HCT116 (cell line): ENCODE data around the gene TMEM175. TPM values are rescaled to one million over a fixed set of nuclear protein-coding genes. Genes with fewer than 3 reads are reported as not detected.

Source experiments
- ATAC-seq: fragments of 200-7000 bp; cut with Tn5 transposase; 2 replicates; pipeline ENCODE4 v1.9.1; 2020; ENCODE audit warnings: mild to moderate bottlenecking, moderate library complexity
- BruUV-seq: library from RNA; stranded (reverse); fragments of 400-500 nt; replicated peaks from 2 replicates; lab custom pipeline; 2021; lab: Mats Ljungman, UMichigan
- CTCF ChIA-PET: fragments of 300-600 bp; sonication (Branson Sonifier 250); formaldehyde crosslinking; loops from one replicate; lab custom pipeline; 2021; ENCODE audit warnings: antibody characterized with exemption; lab: Charles Lee
- POLR2A ChIA-PET: fragments of 300-600, 350-600 bp; sonication (Branson Sonifier 250); formaldehyde crosslinking; loops from one replicate; lab custom pipeline; 2021; ENCODE audit warnings: antibody characterized with exemption; lab: Charles Lee
- RAD21 ChIA-PET, 2 experiments: fragments of 300-600 bp; sonication (Branson Sonifier 250); formaldehyde crosslinking; loops; one replicate each; lab custom pipeline; 2023; ENCODE audit warnings: low total read pairs in 2 of 2; ENCODE audit not compliant: uncharacterized antibody in 2 of 2, unreplicated experiment in 2 of 2, low non-redundant PET in 1 of 2; lab: Charles Lee
- DNase-seq: peaks from one replicate; pipeline ENCODE4 v3.0.0-alpha.2; 2010; ENCODE audit warnings: low read depth, low spot score
- H2AFZ ChIP-seq: fragments of 200-600 bp; shearing (Covaris generic), sonication (generic); 2 replicates; pipeline ENCODE4 v1.6.1; 2017; ENCODE audit warnings: low read depth, mixed run types, mixed read lengths, antibody characterized with exemption, low read length; ENCODE audit not compliant: poor library complexity, severe bottlenecking
- H3K27ac ChIP-seq: 2 replicates; pipeline ENCODE4 v1.5.1; 2012; ENCODE audit warnings: low read depth, low read length
- H3K27me3 ChIP-seq: fragments of 200-600 bp; sonication (generic); 2 replicates; pipeline ENCODE4 v1.6.1; 2016; ENCODE audit warnings: mixed run types, low read length, mixed read lengths; ENCODE audit not compliant: insufficient read depth
- H3K36me3 ChIP-seq, 2 experiments: fragments of 200-500 bp in 1 of 2; fragments of 200-600 bp in 1 of 2; sonication (Bioruptor generic) in 1 of 2; sonication (generic) in 1 of 2; 2 replicates each; pipeline versions ENCODE4 v1.5.1 to v1.6.1; 2014 to 2016; ENCODE audit warnings: low read length in 2 of 2, inconsistent platforms in 1 of 2, mixed read lengths in 1 of 2, mixed run types in 1 of 2; ENCODE audit not compliant: insufficient read depth in 2 of 2, control insufficient read depth in 1 of 2
- H3K4me1 ChIP-seq, 2 experiments: fragments of 200-600 bp in 1 of 2; sonication (generic) in 1 of 2; 2 replicates each; pipeline versions ENCODE4 v1.5.1 to v1.6.1; 2012 to 2017; ENCODE audit warnings: low read length in 2 of 2, inconsistent platforms in 1 of 2, mild to moderate bottlenecking in 1 of 2, mixed read lengths in 1 of 2, mixed run types in 1 of 2, moderate library complexity in 1 of 2; ENCODE audit not compliant: insufficient read depth in 2 of 2, control insufficient read depth in 1 of 2
- H3K4me2 ChIP-seq: fragments of 200-600 bp; sonication (generic); 2 replicates; pipeline ENCODE4 v1.6.1; 2017; ENCODE audit warnings: mixed run types, low read length, mixed read lengths
- H3K4me3 ChIP-seq, 2 experiments: fragments of 200-600 bp in 1 of 2; sonication (generic) in 1 of 2; replicated peaks in 1 of 2; 2 replicates each; pipeline ENCODE4 v1.5.1; 2011 to 2016; ENCODE audit warnings: low read length in 2 of 2, control low read depth in 1 of 2, low read depth in 1 of 2, mild to moderate bottlenecking in 1 of 2, mixed read lengths in 1 of 2, mixed run types in 1 of 2
- H3K79me2 ChIP-seq: fragments of 200-600 bp; sonication (generic); 2 replicates; pipeline ENCODE4 v1.6.1; 2017; ENCODE audit warnings: mild to moderate bottlenecking, mixed run types, low read length, moderate library complexity, mixed read lengths; ENCODE audit not compliant: insufficient read depth
- H3K9ac ChIP-seq: fragments of 200-600 bp; sonication (generic); 2 replicates; pipeline ENCODE4 v1.6.1; 2016; ENCODE audit warnings: low read length, mixed read lengths
- H3K9me2 ChIP-seq: fragments of 200-600 bp; sonication (generic), shearing (Covaris generic); 2 replicates; pipeline ENCODE4 v1.6.1; 2017; ENCODE audit warnings: mixed run types, mild to moderate bottlenecking, moderate library complexity; ENCODE audit not compliant: insufficient read depth
- H3K9me3 ChIP-seq, 2 experiments: fragments of 200-500 bp in 1 of 2; fragments of 200-600 bp in 1 of 2; sonication (Bioruptor generic) in 1 of 2; sonication (generic) in 1 of 2; 2 replicates each; pipeline ENCODE4 v1.6.1; 2014 to 2017; ENCODE audit warnings: low read length in 2 of 2, mixed read lengths in 2 of 2, inconsistent platforms in 1 of 2, low read depth in 1 of 2, mild to moderate bottlenecking in 1 of 2, mixed run types in 1 of 2, moderate library complexity in 1 of 2; ENCODE audit not compliant: control insufficient read depth in 1 of 2, insufficient read depth in 1 of 2
- H4K20me1 ChIP-seq: fragments of 200-600 bp; sonication (generic), shearing (Covaris generic); 2 replicates; pipeline ENCODE4 v1.6.1; 2017; ENCODE audit warnings: mixed run types, mild to moderate bottlenecking, moderate library complexity; ENCODE audit not compliant: insufficient read depth
- CBX3 ChIP-seq: IDR thresholded peaks from 2 replicates; pipeline ENCODE4 v1.6.1; 2012; ENCODE audit warnings: low read depth
- CEBPB ChIP-seq: IDR thresholded peaks from 2 replicates; pipeline ENCODE4 v1.6.1; 2012; ENCODE audit warnings: low read depth
- EZH2 ChIP-seq: fragments of 200-600 bp; sonication (generic); IDR thresholded peaks from 2 replicates; pipeline ENCODE4 v1.6.1; 2017; ENCODE audit warnings: antibody characterized with exemption, mixed run types
- EZH2phosphoT487 ChIP-seq: fragments of 200-600 bp; IDR thresholded peaks from 2 replicates; pipeline ENCODE4 v1.6.1; 2018; ENCODE audit warnings: antibody characterized with exemption, borderline replicate concordance
- FOSL1 ChIP-seq: IDR thresholded peaks from 2 replicates; pipeline ENCODE4 v1.6.1; 2012; ENCODE audit warnings: low read depth
- JUND ChIP-seq: IDR thresholded peaks from 2 replicates; pipeline ENCODE4 v1.6.1; 2012
- RAD21 ChIP-seq: IDR thresholded peaks from 2 replicates; pipeline ENCODE4 v1.6.1; 2012; ENCODE audit warnings: low read depth, mild to moderate bottlenecking
- TCF7L2 ChIP-seq: IDR thresholded peaks from 2 replicates; pipeline ENCODE4 v1.7.0; 2011; ENCODE audit warnings: borderline replicate concordance, inconsistent platforms; ENCODE audit not compliant: insufficient read depth, insufficient read length; ENCODE audit errors: extremely low read depth
- ZFX ChIP-seq: fragments of 450-650 bp; IDR thresholded peaks from 2 replicates; pipeline ENCODE4 v1.6.1; 2017
- ZNF274 ChIP-seq: fragments of 200-500 bp; sonication (Bioruptor generic); IDR thresholded peaks from 2 replicates; pipeline ENCODE4 v1.6.1; 2014; ENCODE audit warnings: mild to moderate bottlenecking, low read depth, low read length, inconsistent platforms
- intact Hi-C: fragments of 100-400 bp; cut with micrococcal nuclease; formaldehyde crosslinking; loops from 2 replicates; pipeline ENCODE4 v1.10.0; 2022
- total RNA-seq: library from RNA; stranded (reverse); gene quantifications from one replicate; pipeline ENCODE4 v1.2.1, GENCODE V29; 2021; ENCODE audit not compliant: unreplicated experiment
- TF ChIP-seq, protein P1 (sequence below): IDR thresholded peaks from 2 replicates; pipeline ENCODE4 v1.6.1; 2012; ENCODE audit warnings: low read depth
- TF ChIP-seq, protein P2 (sequence below): IDR thresholded peaks from 2 replicates; pipeline ENCODE4 v1.6.1; 2011; ENCODE audit warnings: mild to moderate bottlenecking, low read length, moderate library complexity; ENCODE audit not compliant: insufficient replicate concordance; ENCODE audit errors: extremely low read depth
- TF ChIP-seq, protein P3 (sequence below): IDR thresholded peaks from 2 replicates; pipeline ENCODE4 v1.6.1; 2012

TMEM175 gene
- total RNA-seq, 1 experiment from 2014 or later = 17.5 TPM

GRCh38 chr4:990746-991367 lies 58.6 kb downstream of the TMEM175 start:
- Histone ChIP-seq H3K4me2 (no peak overlapping the region), H3K79me2 (no peaks in the 10 kb centered on the region), H3K27me3 (no peaks in the 10 kb centered on the region), H4K20me1 (no peaks in the 10 kb centered on the region), H3K9me2 (no peaks in the 10 kb centered on the region), H3K36me3 (no peaks in the 10 kb centered on the region), H3K9ac (no peak overlapping the region), H3K4me1 (peaks cover 17 to 41% of the 10 kb centered on the region in 2 experiments), H3K9me3 (no peaks in the 10 kb centered on the region), H3K27ac (no peak overlapping the region), H2AFZ (no peak overlapping the region), H3K4me3 (no peak overlapping the region)
- intact Hi-C loops = no loop called here
- no TSS peak for BruUV-seq
- ChIA-PET RAD21 (no interaction called here), POLR2A (no interaction called here), CTCF (no interaction called here)
- TF ChIP-seq FOSL1 = no peak
- ATAC-seq (no peak), DNase-seq (no peak)

DNA sequence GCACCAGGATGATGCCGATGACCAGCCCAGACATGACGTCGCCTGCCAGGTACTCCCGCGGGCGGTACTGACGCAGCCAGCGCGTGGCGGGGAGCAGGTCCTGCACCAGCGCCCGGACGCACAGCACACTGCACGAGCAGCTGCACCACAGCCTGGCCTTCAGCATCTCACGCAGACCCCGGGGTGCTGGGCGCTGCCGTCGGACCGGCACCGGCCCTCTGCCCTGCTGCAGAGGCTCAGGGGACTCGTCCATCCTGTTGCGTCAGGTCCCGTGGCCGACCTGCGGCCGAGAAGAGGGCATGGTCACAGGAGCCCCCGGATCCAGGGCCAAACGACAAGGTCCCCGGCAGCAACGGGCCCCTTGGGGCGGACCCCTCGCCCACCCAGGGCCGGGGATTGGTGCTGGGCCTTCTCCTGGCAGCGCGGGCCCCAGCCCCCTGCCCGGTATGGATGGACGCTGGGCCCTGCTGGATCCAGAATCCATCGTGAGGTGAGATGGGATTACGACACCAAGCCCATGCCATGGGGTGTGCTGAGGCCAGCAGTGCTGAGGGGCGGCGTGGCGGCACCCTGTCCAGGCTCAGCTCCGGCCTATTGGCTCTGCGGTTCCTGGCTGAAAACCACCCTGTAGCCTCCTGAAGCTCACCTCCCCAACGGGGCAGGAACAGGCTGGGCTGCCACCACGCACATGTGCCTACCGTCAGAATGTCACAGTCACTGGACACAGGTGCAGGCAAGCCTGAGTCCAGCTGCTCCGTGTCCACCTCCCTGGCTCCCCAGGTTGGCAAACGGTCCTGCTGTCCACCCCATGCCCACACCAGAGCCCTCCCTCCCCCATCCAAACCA lies 59.4 kb downstream of the TMEM175 start:
- no peaks in the 10 kb centered on the region for H3K9me2 ChIP-seq
- H3K36me3 ChIP-seq = no peaks in the 10 kb centered on the region
- ChIA-PET CTCF (no interaction called here), RAD21 (no interaction called here), POLR2A (no interaction called here)
- no TSS peak for BruUV-seq
- peaks cover 14 to 34% of the 10 kb centered on the region in 2 experiments for H3K4me1 ChIP-seq
- no peaks in the 10 kb centered on the region for H4K20me1 ChIP-seq
- H3K79me2 ChIP-seq = no peaks in the 10 kb centered on the region
- H3K9me3 ChIP-seq = no peaks in the 10 kb centered on the region
- peak overlapping the region; percentile 44; the same call in 1 of the 2 replicates for H3K9ac ChIP-seq
- intact Hi-C loops = no loop called here
- no peak overlapping the region for H3K4me3 ChIP-seq
- no peaks in the 10 kb centered on the region for H3K27me3 ChIP-seq
- H3K4me2 ChIP-seq = peak overlapping the region; percentile 73
- H2AFZ ChIP-seq = no peak overlapping the region
- peak overlapping the region; percentile 53; the same call in 1 of the 2 replicates for H3K27ac ChIP-seq
- no peak for ATAC-seq
- no peak for DNase-seq
- TF ChIP-seq, protein P1, sequence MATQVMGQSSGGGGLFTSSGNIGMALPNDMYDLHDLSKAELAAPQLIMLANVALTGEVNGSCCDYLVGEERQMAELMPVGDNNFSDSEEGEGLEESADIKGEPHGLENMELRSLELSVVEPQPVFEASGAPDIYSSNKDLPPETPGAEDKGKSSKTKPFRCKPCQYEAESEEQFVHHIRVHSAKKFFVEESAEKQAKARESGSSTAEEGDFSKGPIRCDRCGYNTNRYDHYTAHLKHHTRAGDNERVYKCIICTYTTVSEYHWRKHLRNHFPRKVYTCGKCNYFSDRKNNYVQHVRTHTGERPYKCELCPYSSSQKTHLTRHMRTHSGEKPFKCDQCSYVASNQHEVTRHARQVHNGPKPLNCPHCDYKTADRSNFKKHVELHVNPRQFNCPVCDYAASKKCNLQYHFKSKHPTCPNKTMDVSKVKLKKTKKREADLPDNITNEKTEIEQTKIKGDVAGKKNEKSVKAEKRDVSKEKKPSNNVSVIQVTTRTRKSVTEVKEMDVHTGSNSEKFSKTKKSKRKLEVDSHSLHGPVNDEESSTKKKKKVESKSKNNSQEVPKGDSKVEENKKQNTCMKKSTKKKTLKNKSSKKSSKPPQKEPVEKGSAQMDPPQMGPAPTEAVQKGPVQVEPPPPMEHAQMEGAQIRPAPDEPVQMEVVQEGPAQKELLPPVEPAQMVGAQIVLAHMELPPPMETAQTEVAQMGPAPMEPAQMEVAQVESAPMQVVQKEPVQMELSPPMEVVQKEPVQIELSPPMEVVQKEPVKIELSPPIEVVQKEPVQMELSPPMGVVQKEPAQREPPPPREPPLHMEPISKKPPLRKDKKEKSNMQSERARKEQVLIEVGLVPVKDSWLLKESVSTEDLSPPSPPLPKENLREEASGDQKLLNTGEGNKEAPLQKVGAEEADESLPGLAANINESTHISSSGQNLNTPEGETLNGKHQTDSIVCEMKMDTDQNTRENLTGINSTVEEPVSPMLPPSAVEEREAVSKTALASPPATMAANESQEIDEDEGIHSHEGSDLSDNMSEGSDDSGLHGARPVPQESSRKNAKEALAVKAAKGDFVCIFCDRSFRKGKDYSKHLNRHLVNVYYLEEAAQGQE = no peak
- TF ChIP-seq ZFX (no peak), CEBPB (no peak), TCF7L2 (no peak), RAD21 (no peak), EZH2phosphoT487 (no peak), JUND (no peak), ZNF274 (no peak), EZH2 (no peak), CBX3 (no peak)
- TF ChIP-seq, protein P2, sequence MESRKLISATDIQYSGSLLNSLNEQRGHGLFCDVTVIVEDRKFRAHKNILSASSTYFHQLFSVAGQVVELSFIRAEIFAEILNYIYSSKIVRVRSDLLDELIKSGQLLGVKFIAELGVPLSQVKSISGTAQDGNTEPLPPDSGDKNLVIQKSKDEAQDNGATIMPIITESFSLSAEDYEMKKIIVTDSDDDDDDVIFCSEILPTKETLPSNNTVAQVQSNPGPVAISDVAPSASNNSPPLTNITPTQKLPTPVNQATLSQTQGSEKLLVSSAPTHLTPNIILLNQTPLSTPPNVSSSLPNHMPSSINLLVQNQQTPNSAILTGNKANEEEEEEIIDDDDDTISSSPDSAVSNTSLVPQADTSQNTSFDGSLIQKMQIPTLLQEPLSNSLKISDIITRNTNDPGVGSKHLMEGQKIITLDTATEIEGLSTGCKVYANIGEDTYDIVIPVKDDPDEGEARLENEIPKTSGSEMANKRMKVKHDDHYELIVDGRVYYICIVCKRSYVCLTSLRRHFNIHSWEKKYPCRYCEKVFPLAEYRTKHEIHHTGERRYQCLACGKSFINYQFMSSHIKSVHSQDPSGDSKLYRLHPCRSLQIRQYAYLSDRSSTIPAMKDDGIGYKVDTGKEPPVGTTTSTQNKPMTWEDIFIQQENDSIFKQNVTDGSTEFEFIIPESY = no peak
- TF ChIP-seq, protein P3, sequence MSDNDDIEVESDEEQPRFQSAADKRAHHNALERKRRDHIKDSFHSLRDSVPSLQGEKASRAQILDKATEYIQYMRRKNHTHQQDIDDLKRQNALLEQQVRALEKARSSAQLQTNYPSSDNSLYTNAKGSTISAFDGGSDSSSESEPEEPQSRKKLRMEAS = no peak
